SK-N-SH (cell line): ENCODE measurements around the gene DXO.

Experiments used
- EP300 ChIP-seq, 2 experiments: IDR thresholded peaks; 2 replicates each; pipeline versions ENCODE4 v1.4.0 to v1.6.1; 2012; ENCODE audit warnings: borderline replicate concordance in 1 of 2, low read depth in 1 of 2, low read length in 1 of 2
- EZH2phosphoT487 ChIP-seq: fragments of 200-600 bp; sonication (generic); IDR thresholded peaks from 2 replicates; pipeline ENCODE4 v1.6.1; 2017; ENCODE audit warnings: low read depth, mixed run types, mild to moderate bottlenecking, antibody characterized with exemption, moderate library complexity, borderline replicate concordance

DNA sequence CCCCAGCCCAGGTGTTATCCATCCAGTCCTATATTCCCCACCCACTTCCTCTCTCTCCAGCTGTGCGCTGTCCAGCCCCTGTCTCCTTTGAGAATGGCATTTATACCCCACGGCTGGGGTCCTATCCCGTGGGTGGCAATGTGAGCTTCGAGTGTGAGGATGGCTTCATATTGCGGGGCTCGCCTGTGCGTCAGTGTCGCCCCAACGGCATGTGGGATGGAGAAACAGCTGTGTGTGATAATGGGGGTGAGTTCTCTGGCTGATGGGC, 43.3 kb downstream of the DXO start:
- TF ChIP-seq EZH2phosphoT487 (no peak), EP300 (IDR thresholded peaks at IDR 0.05; ENCODE audit: borderline replicate concordance in 1 of 2, low read depth in 1 of 2, low read length in 1 of 2) (no peak)
